Astrocyte of the spinal cord (primary cell): ENCODE data around the gene LPCAT2.

Source experiments
- DNase-seq: peaks from one replicate; pipeline ENCODE4 v3.0.0; 2011; ENCODE audit warnings: low read depth, low spot score
- H3K4me3 ChIP-seq: 2 replicates; pipeline ENCODE4 v1.5.1; 2011; ENCODE audit warnings: low read depth, mild to moderate bottlenecking, low read length, moderate library complexity
- CTCF ChIP-seq: IDR thresholded peaks from 2 replicates; pipeline ENCODE4 v1.5.1; 2012; ENCODE audit warnings: low read depth, mild to moderate bottlenecking, low read length, inconsistent platforms
- in situ Hi-C: cut with HindIII; loops from 2 replicates; pipeline ENCODE4 v1.10.0; 2017; ENCODE audit warnings: low sequenced_read_pairs

LPCAT2 gene

DNA sequence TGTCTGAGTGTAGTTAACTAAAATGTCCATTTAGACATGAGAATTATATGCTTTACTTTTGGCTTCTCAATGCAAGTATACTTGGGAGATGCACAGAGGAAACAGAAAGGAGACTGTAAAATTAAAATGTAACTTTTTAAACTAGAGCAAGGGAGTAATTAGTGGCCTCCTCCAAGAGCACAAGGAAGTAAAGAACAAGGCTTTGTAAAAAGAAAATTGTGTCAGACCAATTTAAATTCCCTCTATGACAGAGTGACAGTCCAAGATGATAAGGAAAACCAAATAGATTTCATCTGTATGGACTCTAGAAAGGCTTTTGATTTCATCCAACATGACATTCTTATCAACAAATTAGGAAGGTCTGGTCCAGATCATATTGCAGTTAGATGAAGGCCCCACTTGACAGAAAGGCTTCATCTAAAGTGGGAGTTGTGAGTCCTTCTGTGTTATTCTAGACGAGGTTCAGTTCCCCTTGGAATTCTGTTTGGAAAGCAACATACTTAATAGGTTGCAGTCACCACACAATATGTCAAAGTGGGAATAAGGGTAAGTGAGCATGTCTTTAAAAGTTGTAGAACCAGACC, 51.2 kb downstream of the LPCAT2 start:
- H3K4me3 ChIP-seq, result no peak overlapping the region
- in situ Hi-C loops, result no loop called here
- TF ChIP-seq CTCF, result no peak
- DNase-seq, result no peak

DNA sequence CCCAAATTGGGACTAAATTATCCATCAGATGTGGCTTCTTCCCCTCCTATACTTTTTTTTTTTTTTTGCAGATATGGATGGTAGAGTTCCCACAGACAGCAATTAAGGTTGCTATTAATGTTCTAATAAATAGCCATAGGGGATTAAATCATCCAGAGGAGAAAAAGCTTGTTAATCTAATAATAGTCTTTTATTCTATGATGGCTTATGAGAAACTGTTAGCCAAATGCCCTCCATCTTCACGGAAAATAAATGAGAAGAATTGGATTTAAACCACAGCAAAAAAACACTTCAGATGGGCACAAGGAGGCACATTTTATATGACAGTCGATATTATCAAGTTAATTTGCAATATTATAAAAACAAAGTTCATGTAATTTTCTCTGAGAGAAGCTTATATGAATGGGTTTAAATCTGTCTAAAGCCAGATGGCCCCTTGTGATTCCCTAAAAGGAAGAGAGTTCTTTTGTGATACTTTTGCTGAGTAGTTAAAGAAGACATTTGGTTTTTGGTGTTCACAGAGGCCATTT, 52.5 kb downstream of the LPCAT2 start:
- DNase-seq, result no peak
- TF ChIP-seq CTCF, result no peak
- H3K4me3 ChIP-seq, result no peak overlapping the region
- in situ Hi-C loops, result no loop called here

DNA sequence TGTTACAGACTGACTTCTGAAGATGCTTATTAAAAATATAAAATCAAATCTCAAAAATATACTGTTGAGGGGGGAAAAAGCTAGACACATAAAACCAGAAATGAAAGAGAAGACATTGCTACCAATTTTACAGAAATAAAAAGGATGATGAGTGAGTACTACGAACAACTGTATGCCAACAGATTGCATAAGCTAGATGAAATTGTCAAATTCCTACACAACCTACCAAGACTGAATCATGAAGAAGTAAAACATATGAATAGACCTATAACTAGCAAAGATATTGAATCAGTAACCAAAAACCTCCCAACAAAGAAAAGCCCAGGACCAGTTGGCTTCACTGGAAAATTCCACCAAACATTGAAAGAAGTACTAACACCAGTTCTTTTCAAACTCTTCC, 54.1 kb downstream of the LPCAT2 start:
- in situ Hi-C loops, result no loop called here
- no peak overlapping the region for H3K4me3 ChIP-seq
- DNase-seq, result no peak
- no peak for TF ChIP-seq CTCF

DNA sequence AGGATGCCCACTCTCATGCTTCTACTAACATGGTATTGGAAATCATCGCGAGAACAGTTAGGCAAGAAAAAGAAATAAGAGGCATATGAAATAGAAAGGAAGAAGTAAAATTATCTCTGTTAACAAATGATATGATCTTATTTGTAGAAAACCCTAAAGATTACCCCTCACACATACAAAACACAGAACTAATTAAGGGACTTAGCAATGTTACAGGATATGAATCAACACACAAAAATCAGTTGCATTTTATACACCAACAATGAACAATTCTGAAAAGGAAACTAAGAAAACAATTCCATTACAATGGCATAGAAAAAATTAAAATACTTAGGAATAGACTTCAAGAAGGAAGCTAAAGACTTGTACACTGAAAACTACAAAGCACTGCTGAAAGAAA, 54.9 kb downstream of the LPCAT2 start:
- in situ Hi-C loops, result no loop called here
- TF ChIP-seq CTCF, result no peak
- DNase-seq, result no peak
- H3K4me3 ChIP-seq, result no peak overlapping the region

DNA sequence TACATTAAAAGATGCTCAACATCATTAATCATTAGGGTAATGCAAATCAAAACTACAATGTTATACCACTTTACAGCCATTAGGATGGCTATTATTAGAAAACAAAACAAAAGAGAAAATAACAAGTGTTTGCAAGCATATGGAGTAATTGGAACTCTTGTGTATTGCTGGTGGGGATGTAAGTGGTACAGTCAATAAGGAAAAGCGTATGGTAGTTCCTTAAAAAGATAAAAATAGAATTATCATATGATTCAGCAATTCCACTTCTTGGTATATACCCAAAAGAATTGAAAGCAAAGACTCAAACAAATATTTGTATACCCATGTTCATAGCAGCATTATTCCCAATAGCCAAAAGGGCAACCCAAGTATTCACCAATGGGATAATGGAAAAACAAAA, 56.2 kb downstream of the LPCAT2 start:
- DNase-seq, result no peak
- in situ Hi-C loops, result no loop called here
- no peak for TF ChIP-seq CTCF
- no peak overlapping the region for H3K4me3 ChIP-seq

DNA sequence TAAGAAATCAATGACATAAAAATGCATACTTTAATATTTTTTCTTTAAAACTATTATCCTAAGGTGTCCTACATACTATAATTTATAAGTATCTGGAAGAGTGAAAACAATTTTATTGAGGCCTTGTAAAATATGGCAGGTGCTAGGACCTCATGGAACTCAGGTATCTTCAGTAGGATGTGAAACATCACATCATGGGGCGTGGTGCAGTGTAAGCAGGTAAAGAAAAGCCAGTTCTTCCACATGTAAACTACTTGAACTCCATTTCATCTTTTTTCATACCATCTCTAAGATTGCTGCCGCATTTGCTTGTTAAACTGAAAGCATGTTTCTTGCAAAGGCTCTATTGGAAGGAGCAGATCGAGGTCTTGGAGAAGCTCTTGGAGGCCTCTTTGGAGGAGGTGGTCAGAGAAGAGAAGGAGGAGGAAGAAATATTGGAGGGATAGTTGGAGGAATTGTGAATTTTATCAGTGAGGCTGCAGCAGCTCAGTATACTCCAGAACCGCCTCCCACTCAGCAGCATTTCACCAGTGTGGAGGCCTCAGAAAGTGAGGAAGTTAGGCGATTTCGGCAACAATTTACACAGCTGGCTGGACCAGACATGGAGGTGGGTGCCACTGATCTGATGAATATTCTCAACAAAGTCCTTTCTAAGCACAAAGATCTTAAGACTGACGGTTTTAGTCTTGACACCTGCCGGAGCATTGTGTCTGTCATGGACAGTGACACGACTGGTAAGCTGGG, 57.7 kb downstream of the LPCAT2 start, which contains the start of gene CAPNS2:
CAPNS2 (plus strand) TSS at position 253 of the 744 bp plus-strand sequence; CDS start at position 326, 73 bp downstream.
- no peak within 1 kb of the TSS for H3K4me3 ChIP-seq
- TF ChIP-seq CTCF, result no peak

More for the DNA sequence above, 57.7 kb downstream of the LPCAT2 start, which contains the start of gene CAPNS2:
- DNase-seq, result no peak
- in situ Hi-C loops, result no loop called here
